DOHH2 (cell line): Measurements from ENCODE around the gene GPD1.

ENCODE experiments used
- H3F3A ChIP-seq: fragments of 200-600 bp; sonication (generic), shearing (Covaris generic); 2 replicates; pipeline ENCODE4 v1.6.0; 2016; ENCODE audit warnings: antibody characterized with exemption, mild to moderate bottlenecking; ENCODE audit not compliant: control insufficient read depth, insufficient read depth
- H3K27ac ChIP-seq: fragments of 200-600 bp; sonication (generic); 2 replicates; pipeline ENCODE4 v1.5.1; 2014; ENCODE audit warnings: low read depth, mild to moderate bottlenecking, low read length, moderate library complexity
- H3K27me3 ChIP-seq: fragments of 200-600 bp; sonication (generic); 2 replicates; pipeline ENCODE4 v1.6.1; 2014; ENCODE audit warnings: mild to moderate bottlenecking, low read length, mixed read lengths; ENCODE audit not compliant: control insufficient read depth
- H3K36me3 ChIP-seq: fragments of 200-600 bp; sonication (generic); 2 replicates; pipeline ENCODE4 v1.6.1; 2014; ENCODE audit warnings: mild to moderate bottlenecking, low read length, moderate library complexity, mixed read lengths; ENCODE audit not compliant: control insufficient read depth
- H3K4me1 ChIP-seq: fragments of 200-600 bp; sonication (generic); 2 replicates; pipeline ENCODE4 v1.6.1; 2014; ENCODE audit warnings: mild to moderate bottlenecking, low read length, mixed read lengths; ENCODE audit not compliant: control insufficient read depth
- H3K4me2 ChIP-seq: fragments of 200-600 bp; sonication (generic); 2 replicates; pipeline ENCODE4 v1.6.0; 2014; ENCODE audit warnings: mild to moderate bottlenecking, low read length, moderate library complexity
- H3K4me3 ChIP-seq: fragments of 200-600 bp; sonication (generic); 2 replicates; pipeline ENCODE4 v1.5.1; 2014; ENCODE audit warnings: mild to moderate bottlenecking, low read length, mixed read lengths
- H3K79me2 ChIP-seq: fragments of 200-600 bp; sonication (generic); 2 replicates; pipeline ENCODE4 v1.6.1; 2014; ENCODE audit warnings: mild to moderate bottlenecking, low read length, mixed read lengths; ENCODE audit not compliant: control insufficient read depth
- H3K9me2 ChIP-seq: fragments of 200-600 bp; sonication (generic); replicated peaks from 2 replicates; pipeline ENCODE4 v1.6.1; 2014; ENCODE audit warnings: mild to moderate bottlenecking, low read length, mixed read lengths; ENCODE audit not compliant: control insufficient read depth
- H3K9me3 ChIP-seq: fragments of 200-600 bp; sonication (generic); 2 replicates; pipeline ENCODE4 v1.6.1; 2014; ENCODE audit warnings: antibody characterized with exemption, low read length, mixed read lengths; ENCODE audit not compliant: control insufficient read depth, insufficient read depth
- H4K20me1 ChIP-seq: fragments of 200-600 bp; sonication (generic); 2 replicates; pipeline ENCODE4 v1.6.0; 2014; ENCODE audit warnings: low read depth, mild to moderate bottlenecking, antibody characterized with exemption, low read length, moderate library complexity; ENCODE audit not compliant: control insufficient read depth, insufficient read depth
- EZH2phosphoT487 ChIP-seq: fragments of 200-600 bp; sonication (generic); IDR thresholded peaks from 2 replicates; pipeline ENCODE4 v1.6.1; 2017; ENCODE audit warnings: borderline replicate concordance, mild to moderate bottlenecking, antibody characterized with exemption, low read length, moderate library complexity, mixed read lengths
- TF ChIP-seq, protein P1 (sequence below): fragments of 200-600 bp; sonication (generic); IDR thresholded peaks from one replicate; pipeline ENCODE4 v1.5.1; 2014; ENCODE audit warnings: antibody characterized with exemption, mild to moderate bottlenecking, low read depth, low read length; ENCODE audit not compliant: poor library complexity, severe bottlenecking

The GPD1 gene

DNA sequence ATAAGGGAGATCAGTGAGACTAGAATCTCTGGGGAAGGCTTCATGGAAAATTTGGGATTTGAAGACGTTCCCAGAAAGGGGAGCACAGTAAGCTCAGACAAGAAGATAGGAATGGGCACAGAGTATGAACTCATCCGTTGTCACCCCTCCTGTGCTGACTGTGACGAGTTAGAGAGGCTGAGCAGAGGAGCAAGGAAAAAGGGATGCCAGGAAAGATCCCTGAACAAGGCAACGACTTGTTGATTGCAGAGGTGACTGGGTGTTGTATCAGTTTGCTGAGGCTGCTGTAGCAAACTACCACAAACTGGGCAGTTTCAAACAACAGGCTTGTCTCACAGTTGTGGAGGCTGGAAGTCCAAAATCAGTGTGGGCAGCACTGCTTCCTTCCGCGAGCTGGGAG, 5.9 kb upstream of the GPD1 start:
- no peaks in the 10 kb centered on the region for H3K79me2 ChIP-seq
- no peak for TF ChIP-seq EZH2phosphoT487
- TF ChIP-seq, protein P1, sequence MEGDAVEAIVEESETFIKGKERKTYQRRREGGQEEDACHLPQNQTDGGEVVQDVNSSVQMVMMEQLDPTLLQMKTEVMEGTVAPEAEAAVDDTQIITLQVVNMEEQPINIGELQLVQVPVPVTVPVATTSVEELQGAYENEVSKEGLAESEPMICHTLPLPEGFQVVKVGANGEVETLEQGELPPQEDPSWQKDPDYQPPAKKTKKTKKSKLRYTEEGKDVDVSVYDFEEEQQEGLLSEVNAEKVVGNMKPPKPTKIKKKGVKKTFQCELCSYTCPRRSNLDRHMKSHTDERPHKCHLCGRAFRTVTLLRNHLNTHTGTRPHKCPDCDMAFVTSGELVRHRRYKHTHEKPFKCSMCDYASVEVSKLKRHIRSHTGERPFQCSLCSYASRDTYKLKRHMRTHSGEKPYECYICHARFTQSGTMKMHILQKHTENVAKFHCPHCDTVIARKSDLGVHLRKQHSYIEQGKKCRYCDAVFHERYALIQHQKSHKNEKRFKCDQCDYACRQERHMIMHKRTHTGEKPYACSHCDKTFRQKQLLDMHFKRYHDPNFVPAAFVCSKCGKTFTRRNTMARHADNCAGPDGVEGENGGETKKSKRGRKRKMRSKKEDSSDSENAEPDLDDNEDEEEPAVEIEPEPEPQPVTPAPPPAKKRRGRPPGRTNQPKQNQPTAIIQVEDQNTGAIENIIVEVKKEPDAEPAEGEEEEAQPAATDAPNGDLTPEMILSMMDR, result no peak
- H4K20me1 ChIP-seq, result no peaks in the 10 kb centered on the region
- no peaks in the 10 kb centered on the region for H3K4me1 ChIP-seq
- H3K4me2 ChIP-seq, result no peak overlapping the region
- H3K27me3 ChIP-seq, result no peaks in the 10 kb centered on the region
- peaks cover 67% of the 10 kb centered on the region for H3K36me3 ChIP-seq
- H3K9me3 ChIP-seq, result no peaks in the 10 kb centered on the region
- H3K27ac ChIP-seq, result no peak overlapping the region
- H3K9me2 ChIP-seq, result no peaks in the 10 kb centered on the region
- H3F3A ChIP-seq, result no peaks in the 10 kb centered on the region; the same call in 1 of the 2 replicates
- H3K4me3 ChIP-seq, result no peak overlapping the region

DNA sequence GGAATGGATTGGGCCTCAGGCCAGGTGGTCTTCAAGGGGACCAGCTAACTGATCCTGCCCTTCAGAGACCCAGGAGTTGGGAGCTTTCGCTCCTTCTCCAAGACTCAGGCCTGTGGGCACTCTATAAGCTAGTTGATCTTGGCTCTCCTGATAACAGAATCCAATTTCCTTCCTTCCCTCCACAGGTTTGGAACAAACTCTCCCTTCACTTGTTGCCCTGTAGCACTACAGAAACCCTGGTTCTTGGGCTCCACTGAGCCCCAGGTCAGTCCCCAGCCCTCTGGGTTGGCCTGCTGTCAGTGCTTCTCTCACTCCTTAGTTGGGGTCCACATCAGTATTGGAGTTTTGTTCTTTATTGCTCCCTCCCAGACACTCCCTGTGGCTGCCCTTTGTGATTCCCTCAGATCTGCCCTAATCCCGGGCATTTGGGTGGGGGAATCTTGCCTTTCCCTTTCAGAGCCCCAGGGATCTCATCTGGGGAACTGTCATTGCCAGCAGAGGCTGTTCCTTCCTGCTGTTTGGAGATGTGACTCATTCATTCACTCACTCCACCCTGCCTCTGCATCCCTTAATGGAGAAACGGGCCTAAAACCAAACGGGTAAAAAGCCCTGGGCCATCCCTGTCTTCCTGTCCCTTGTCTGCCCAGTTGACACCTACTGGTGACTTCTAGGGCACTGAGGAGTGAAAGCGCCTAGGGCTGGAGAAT, 4.4 kb upstream of the GPD1 start:
- Histone ChIP-seq H3K27ac (no peak overlapping the region), H3K4me1 (peaks cover 4% of the 10 kb centered on the region; the same call in 1 of the 2 replicates), H3K9me3 (no peaks in the 10 kb centered on the region), H3F3A (no peaks in the 10 kb centered on the region; the same call in 1 of the 2 replicates), H3K4me2 (no peak overlapping the region), H4K20me1 (no peaks in the 10 kb centered on the region), H3K36me3 (peaks cover 58% of the 10 kb centered on the region), H3K9me2 (no peaks in the 10 kb centered on the region), H3K79me2 (no peaks in the 10 kb centered on the region), H3K27me3 (no peaks in the 10 kb centered on the region), H3K4me3 (no peak overlapping the region)
- TF ChIP-seq, protein P1, result no peak
- no peak for TF ChIP-seq EZH2phosphoT487

DNA sequence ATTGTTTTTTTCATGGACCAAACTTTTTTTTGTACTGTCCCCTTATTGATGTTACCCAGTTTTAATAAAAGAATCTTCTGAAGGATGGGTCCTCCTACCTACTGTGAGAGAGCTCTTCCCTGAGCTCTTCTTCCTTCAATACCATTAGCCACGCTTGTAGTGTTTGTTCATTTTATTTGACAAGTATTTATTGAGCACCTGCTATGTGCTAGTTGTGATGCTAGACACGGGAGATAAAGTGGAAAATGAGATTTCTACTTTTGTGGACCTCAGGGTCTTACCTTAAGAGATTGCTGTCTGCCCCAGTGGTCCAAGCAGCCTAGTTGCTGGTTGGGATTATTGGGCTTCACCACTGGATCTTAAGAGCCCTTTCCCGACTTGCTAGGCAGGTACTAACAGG, 3.2 kb upstream of the GPD1 start:
- H3K4me1 ChIP-seq, result peaks cover 4% of the 10 kb centered on the region; the same call in 1 of the 2 replicates
- no peaks in the 10 kb centered on the region for H3K79me2 ChIP-seq
- H3K9me2 ChIP-seq, result no peaks in the 10 kb centered on the region
- H3K27ac ChIP-seq, result no peak overlapping the region
- H3K27me3 ChIP-seq, result no peaks in the 10 kb centered on the region
- H3K36me3 ChIP-seq, result peaks cover 49% of the 10 kb centered on the region
- H4K20me1 ChIP-seq, result no peaks in the 10 kb centered on the region
- TF ChIP-seq EZH2phosphoT487, result no peak
- TF ChIP-seq, protein P1, result no peak
- H3K4me2 ChIP-seq, result no peak overlapping the region
- no peaks in the 10 kb centered on the region; the same call in 1 of the 2 replicates for H3F3A ChIP-seq
- no peaks in the 10 kb centered on the region for H3K9me3 ChIP-seq
- H3K4me3 ChIP-seq, result no peak overlapping the region
